GM23338 (cell line): ENCODE measurements around the gene TMED10. TPM values are rescaled to one million over a fixed set of nuclear protein-coding genes. Genes with fewer than 3 reads are reported as not detected.

Experiments
- ATAC-seq: fragments of 200-7000 bp; cut with Tn5 transposase; 3 replicates; pipeline ENCODE4 v1.9.1; 2020
- DNase-seq: peaks from one replicate; pipeline ENCODE4 v3.0.0-alpha.2; 2015; ENCODE audit warnings: low spot score
- H2AFZ ChIP-seq: fragments of 200-600 bp; sonication (generic); 2 replicates; pipeline ENCODE4 v1.8.0; 2016; ENCODE audit warnings: antibody characterized with exemption, mild to moderate bottlenecking, moderate library complexity
- H3F3A ChIP-seq: fragments of 200-600 bp; sonication (generic); replicated peaks from 2 replicates; pipeline ENCODE4 v1.8.0; 2017; ENCODE audit warnings: antibody characterized with exemption, mixed run types, low read depth
- H3K27ac ChIP-seq: fragments of 200-600 bp; sonication (generic); 2 replicates; pipeline ENCODE4 v1.6.1; 2016; ENCODE audit warnings: low read depth
- H3K27me3 ChIP-seq: fragments of 200-600 bp; sonication (generic); 2 replicates; pipeline ENCODE4 v1.8.0; 2016; ENCODE audit warnings: mild to moderate bottlenecking, mixed run types, moderate library complexity; ENCODE audit not compliant: insufficient read depth
- H3K36me3 ChIP-seq: fragments of 200-600 bp; sonication (generic); 2 replicates; pipeline ENCODE4 v1.8.0; 2016; ENCODE audit warnings: mild to moderate bottlenecking; ENCODE audit not compliant: insufficient read depth
- H3K4me1 ChIP-seq: fragments of 200-600 bp; sonication (generic); 2 replicates; pipeline ENCODE4 v1.8.0; 2016; ENCODE audit warnings: mild to moderate bottlenecking, moderate library complexity; ENCODE audit not compliant: insufficient read depth
- H3K4me2 ChIP-seq: fragments of 200-600 bp; sonication (generic); 2 replicates; pipeline ENCODE4 v1.7.1; 2017; ENCODE audit warnings: mixed run types
- H3K4me3 ChIP-seq: fragments of 200-600 bp; sonication (generic); 2 replicates; pipeline ENCODE4 v1.6.1; 2016; ENCODE audit warnings: mixed run types
- H3K79me2 ChIP-seq: fragments of 200-600 bp; sonication (generic); replicated peaks from 2 replicates; pipeline ENCODE4 v1.8.0; 2017; ENCODE audit warnings: mild to moderate bottlenecking; ENCODE audit not compliant: insufficient read depth
- H3K9me2 ChIP-seq: fragments of 200-600 bp; sonication (generic); 2 replicates; pipeline ENCODE4 v1.8.0; 2017; ENCODE audit not compliant: insufficient read depth
- H4K20me1 ChIP-seq: fragments of 200-600 bp; sonication (generic); replicated peaks from 2 replicates; pipeline ENCODE4 v1.8.0; 2017; ENCODE audit warnings: mild to moderate bottlenecking; ENCODE audit not compliant: insufficient read depth
- H3K27ac Mint-ChIP-seq: 2 replicates; pipeline ENCODE4 v1.8.0; 2020; ENCODE audit warnings: inconsistent platforms, mild to moderate bottlenecking, moderate library complexity, mixed read lengths
- H3K27me3 Mint-ChIP-seq: 3 replicates; pipeline ENCODE4 v1.8.0; 2022; ENCODE audit warnings: low read depth, mild to moderate bottlenecking, moderate library complexity, mixed read lengths, inconsistent platforms; ENCODE audit not compliant: insufficient read depth, poor library complexity
- H3K36me3 Mint-ChIP-seq: 3 replicates; pipeline ENCODE4 v1.8.0; 2021; ENCODE audit warnings: low read depth, mild to moderate bottlenecking, inconsistent platforms, moderate library complexity, mixed read lengths
- H3K4me1 Mint-ChIP-seq: 3 replicates; pipeline ENCODE4 v1.8.0; 2020; ENCODE audit warnings: mild to moderate bottlenecking, inconsistent platforms, mixed read lengths
- H3K4me3 Mint-ChIP-seq: 3 replicates; pipeline ENCODE4 v1.8.0; 2021; ENCODE audit warnings: moderate library complexity, mild to moderate bottlenecking, inconsistent platforms, mixed read lengths
- H3K9me3 Mint-ChIP-seq: 3 replicates; pipeline ENCODE4 v1.8.0; 2020; ENCODE audit warnings: moderate library complexity, mild to moderate bottlenecking, inconsistent platforms, mixed read lengths
- CREB1 ChIP-seq: fragments of 250-450 bp; sonication (Bioruptor Pico); IDR thresholded peaks from 2 replicates; pipeline ENCODE4 v1.5.0; 2020; ENCODE audit warnings: low read depth, mild to moderate bottlenecking, moderate library complexity
- CTCF ChIP-seq, 2 experiments: fragments of 200-600 bp in 1 of 2; sonication (generic) in 1 of 2; conservative IDR thresholded peaks; 2 replicates each; pipeline versions ENCODE4 v1.5.1 to v1.6.1; 2016 to 2017; ENCODE audit warnings: antibody characterized with exemption in 2 of 2, low read depth in 2 of 2, mild to moderate bottlenecking in 2 of 2, moderate library complexity in 1 of 2
- ETS1 ChIP-seq: IDR thresholded peaks from 2 replicates; pipeline ENCODE4 v1.6.1; 2016; ENCODE audit warnings: antibody characterized with exemption
- EZH2phosphoT487 ChIP-seq: fragments of 200-600 bp; sonication (generic); IDR thresholded peaks from one replicate; pipeline ENCODE4 v1.8.1; 2018; ENCODE audit warnings: antibody characterized with exemption; ENCODE audit not compliant: unreplicated experiment
- NANOG ChIP-seq: IDR thresholded peaks from 2 replicates; pipeline ENCODE4 v1.6.1; 2016; ENCODE audit warnings: antibody characterized with exemption, borderline replicate concordance
- POLR2AphosphoS5 ChIP-seq: IDR thresholded peaks from 2 replicates; pipeline ENCODE4 v1.6.1; 2016; ENCODE audit warnings: antibody characterized with exemption, low read depth
- ZNF114 ChIP-seq: fragments of 250-450 bp; sonication (Bioruptor Pico); IDR thresholded peaks from 2 replicates; pipeline ENCODE4 v1.5.0; 2020; ENCODE audit warnings: mild to moderate bottlenecking, moderate library complexity
- ZNF462 ChIP-seq: fragments of 250-450 bp; sonication (Bioruptor Pico); IDR thresholded peaks from 2 replicates; pipeline ENCODE4 v1.5.0; 2020; ENCODE audit warnings: mild to moderate bottlenecking, moderate library complexity
- polyA plus RNA-seq: library from polyadenylated mRNA; unstranded; fragments of >200 nt; fragmentation: Nextera tagmentation; extraction: Ambion mirVana; gene quantifications from 2 replicates; pipeline ENCODE4 v1.2.1, GENCODE V29; 2016
- total RNA-seq: library from RNA; depleted of rRNA; stranded (reverse); fragments of >200 nt; shearing (Covaris generic); gene quantifications from 2 replicates; pipeline ENCODE4 v1.2.3, GENCODE V29; 2014

TMED10 gene
- total and polyA plus RNA-seq, 2 experiments from 2014 or later: 180 to 196 TPM

- TF ChIP-seq ZNF462 (CRISPR knock-in tag): no peak
- TF ChIP-seq ETS1: no peak
- TF ChIP-seq NANOG: no peak
- TF ChIP-seq EZH2phosphoT487: no peak
- no peak for TF ChIP-seq CTCF (conservative IDR thresholded peaks at IDR 0.05; ENCODE audit: low read depth in 2 of 2)
- no peak for TF ChIP-seq CREB1 (CRISPR knock-in tag)
- TF ChIP-seq ZNF114 (CRISPR knock-in tag): no peak
These were observed 66.5 kb downstream of the TMED10 start (continued) for GRCh38 chr14:75109877-75110276.

- Histone ChIP-seq H4K20me1 (no peaks in the 10 kb centered on the region), H3K27me3 (no peaks in the 10 kb centered on the region), H2AFZ (no peak overlapping the region), H3F3A (no peaks in the 10 kb centered on the region), H3K27ac (no peak overlapping the region), H3K9me2 (no peaks in the 10 kb centered on the region), H3K4me3 (no peak overlapping the region), H3K36me3 (peaks cover 24% of the 10 kb centered on the region), H3K4me2 (no peak overlapping the region), H3K4me1 (no peaks in the 10 kb centered on the region), H3K79me2 (no peaks in the 10 kb centered on the region)
- no peak overlapping the region for H3K27ac Mint-ChIP-seq
- H3K36me3 Mint-ChIP-seq: peaks cover 79% of the 10 kb centered on the region
- H3K4me3 Mint-ChIP-seq: no peak overlapping the region
- H3K4me1 Mint-ChIP-seq: no peaks in the 10 kb centered on the region
- H3K9me3 Mint-ChIP-seq: no peaks in the 10 kb centered on the region
- no peaks in the 10 kb centered on the region for H3K27me3 Mint-ChIP-seq
- ATAC-seq (no peak), DNase-seq (no peak)
- TF ChIP-seq POLR2AphosphoS5 (no peak), ZNF462 (CRISPR knock-in tag) (no peak)
These were observed 69.2 kb downstream of the TMED10 start for GRCh38 chr14:75107186-75107585.
